Activated CD8-positive, alpha-beta memory T cell treated with anti-CD3 and anti-CD28 coated beads, Interleukin-2, amount 50 U/mL, for 24 hours (primary cell): ENCODE data around the gene DZIP3.
"Not testable (repeated sequence)": the region's sequence is repeated elsewhere in the genome, so short reads cannot be mapped to it uniquely, and the experiment has no call there.

ENCODE experiments used
- DNase-seq: peaks from one replicate; pipeline ENCODE4 v3.0.0-alpha.2; 2020; ENCODE audit errors: extremely low read depth

Gene DZIP3

GRCh38 chr3:108677811-108678210, 88.3 kb downstream of the DZIP3 start:
- no peak for DNase-seq

- DNase-seq: not testable (repeated sequence)
These were observed 102.8 kb downstream of the DZIP3 start for GRCh38 chr3:108692286-108692685.

- DNase-seq: no peak
These were observed 108.9 kb downstream of the DZIP3 start for GRCh38 chr3:108698461-108698860.

GRCh38 chr3:108705045-108705444, 115.5 kb downstream of the DZIP3 start:
- DNase-seq: no peak

GRCh38 chr3:108713009-108713516, 123.5 kb downstream of the DZIP3 start:
- no peak for DNase-seq

GRCh38 chr3:108713816-108714215, 124.3 kb downstream of the DZIP3 start:
- no peak for DNase-seq

- DNase-seq: no peak
These were observed 128.9 kb downstream of the DZIP3 start for GRCh38 chr3:108718454-108718853.

- no peak for DNase-seq
These were observed 129.8 kb downstream of the DZIP3 start for GRCh38 chr3:108719178-108719806.

GRCh38 chr3:108722724-108723123, 133.2 kb downstream of the DZIP3 start:
- DNase-seq: no peak

GRCh38 chr3:108724101-108724500, 134.6 kb downstream of the DZIP3 start:
- no peak for DNase-seq

- no peak for DNase-seq
These were observed 138.6 kb downstream of the DZIP3 start for GRCh38 chr3:108728105-108728504.

- DNase-seq: no peak
These were observed 139.4 kb downstream of the DZIP3 start for GRCh38 chr3:108728934-108729333.

GRCh38 chr3:108736821-108737220, 147.3 kb downstream of the DZIP3 start:
- no peak for DNase-seq

GRCh38 chr3:108742929-108743328, 153.4 kb downstream of the DZIP3 start:
- DNase-seq: no peak
